Right lobe of liver (tissue), 6 donors: ENCODE measurements around the gene SGSM2. TPM values are rescaled to one million over a fixed set of nuclear protein-coding genes. Genes with fewer than 3 reads are reported as not detected.
A peak's percentile ranks its signal among the peaks of the same experiment; 100 is the strongest.

ENCODE experiments used
- ATAC-seq, 4 donors: fragments of 200-7000 bp; cut with Tn5 transposase; one replicate each; pipeline ENCODE4 v1.9.1; 2020; ENCODE audit warnings: mild to moderate bottlenecking in 4 of 4, moderate library complexity in 4 of 4
- DNase-seq, 3 donors: peaks; one replicate each; pipeline ENCODE4 v3.0.0-alpha.2; 2020
- H3K27ac ChIP-seq, 3 donors: fragments of 200-600 bp; one replicate each; pipeline ENCODE4 v1.8.0; 2022
- H3K27me3 ChIP-seq, 2 donors: fragments of 200-600 bp; one replicate each; pipeline ENCODE4 v1.8.0; 2022
- H3K36me3 ChIP-seq, 4 donors: fragments of 200-600 bp; sonication (generic) in 1 of 4; one replicate each; pipeline versions ENCODE4 v1.5.1 to v1.8.0; 2017 to 2022; ENCODE audit warnings: control low read depth in 1 of 4
- H3K4me1 ChIP-seq, 4 donors: fragments of 200-600 bp; sonication (generic) in 1 of 4; one replicate each; pipeline versions ENCODE4 v1.5.1 to v1.8.0; 2017 to 2022; ENCODE audit warnings: control low read depth in 1 of 4
- H3K4me3 ChIP-seq, 3 donors: fragments of 200-600 bp; one replicate each; pipeline ENCODE4 v1.8.0; 2022
- H3K9me3 ChIP-seq, 4 donors: fragments of 200-600 bp; sonication (generic) in 1 of 4; one replicate each; pipeline versions ENCODE4 v1.5.1 to v1.8.0; 2017 to 2022; ENCODE audit warnings: control low read depth in 1 of 4
- CTCF ChIP-seq, 4 donors: fragments of 200-600 bp in 3 of 4; fragments of 450-650 bp in 1 of 4; IDR thresholded peaks; one replicate each; pipeline versions ENCODE4 v1.5.1 to v1.8.0; 2016 to 2022; ENCODE audit warnings: antibody characterized with exemption in 4 of 4, mild to moderate bottlenecking in 2 of 4
- POLR2A ChIP-seq: fragments of 450-650 bp; IDR thresholded peaks from one replicate; pipeline ENCODE4 v1.6.1; 2017; ENCODE audit warnings: antibody characterized with exemption, mild to moderate bottlenecking
- WGBS: methylation state at CpG from one replicate; pipeline ENCODE4 v1.1.6; 2018; ENCODE audit warnings: low coverage, low lambda C conversion rate; ENCODE audit not compliant: insufficient coverage; ENCODE audit errors: missing lambda C conversion rate; 5-methylcytosine and 5-hydroxymethylcytosine counted together
- intact Hi-C, 2 donors: fragments of 100-400 bp; cut with DNase I; formaldehyde crosslinking; loops; one replicate each; pipeline versions ENCODE4 v1.11.2 to v1.14.1; 2022
- total RNA-seq, 6 experiments: library from RNA; depleted of rRNA in 2 of 6; stranded (reverse); fragments of >200 nt in 2 of 6; fragmentation: NEBNext Ultra II Directional in 3 of 6; extraction: Animal tissue kit (Norgen Biotek cat#: 25700) in 3 of 6; gene quantifications; one replicate each; pipeline versions ENCODE4 v1.1.0 to v1.2.4, GENCODE V29; 2016 to 2023
- donor health status: DM: no; HTN: yes; CAD: no.
- donor health status: DM: no; HTN: no; CAD: no.
- donor health status: DM: no; HTN: no; CAD: no.
- donor health status: DM: no; HTN: yes; CAD: no.
- donor health status: DM: no; HTN: yes; CAD: no.

Gene SGSM2
- total RNA-seq, 6 experiments from 2014 or later = 6.0 to 17.2 (median 13.2) TPM

- Histone ChIP-seq H3K4me3 (no peak overlapping the region), H3K36me3 (peaks cover 0 to 19% (median 5%) of the 10 kb centered on the region in 4 donors), H3K9me3 (no peaks in the 10 kb centered on the region), H3K4me1 (no peaks in the 10 kb centered on the region), H3K27ac (no peak overlapping the region), H3K27me3 (no peaks in the 10 kb centered on the region)
- no peak for ATAC-seq
- no peak for DNase-seq
- 88% methylated on average over 11 of the region's 12 CpGs for WGBS
- intact Hi-C loops = no loop called here
- TF ChIP-seq CTCF (IDR thresholded peaks at IDR 0.05) (no peak), POLR2A (no peak)
Observed at GRCh38 chr17:2420176-2420575, 82.9 kb downstream of the SGSM2 start.

GRCh38 chr17:2421315-2422147, 84.2 kb downstream of the SGSM2 start:
- H3K9me3 ChIP-seq = no peaks in the 10 kb centered on the region
- no peaks in the 10 kb centered on the region for H3K4me1 ChIP-seq
- no peaks in the 10 kb centered on the region for H3K27me3 ChIP-seq
- 83% methylated on average over 25 of the region's 27 CpGs for WGBS
- peak in 1 of 4 donors; percentile 15 for ATAC-seq
- H3K4me3 ChIP-seq = no peak overlapping the region
- H3K27ac ChIP-seq = no peak overlapping the region
- H3K36me3 ChIP-seq = peaks cover 0 to 19% (median 5%) of the 10 kb centered on the region in 4 donors
- DNase-seq = no peak
- TF ChIP-seq POLR2A (no peak), CTCF (IDR thresholded peaks at IDR 0.05) (peak in 1 of 4 donors; percentile 4)
- intact Hi-C loops = no loop called here

GRCh38 chr17:2423271-2423670, 86.0 kb downstream of the SGSM2 start:
- TF ChIP-seq POLR2A (no peak), CTCF (IDR thresholded peaks at IDR 0.05) (no peak)
- H3K4me1 ChIP-seq = no peaks in the 10 kb centered on the region
- H3K9me3 ChIP-seq = no peaks in the 10 kb centered on the region
- ATAC-seq (no peak), DNase-seq (no peak)
- intact Hi-C loops = no loop called here
- H3K4me3 ChIP-seq = no peak overlapping the region
- peaks cover 0 to 19% (median 5%) of the 10 kb centered on the region in 4 donors for H3K36me3 ChIP-seq
- 67% methylated on average over 5 of the region's 6 CpGs for WGBS
- no peaks in the 10 kb centered on the region for H3K27me3 ChIP-seq
- no peak overlapping the region for H3K27ac ChIP-seq

- Histone ChIP-seq H3K27me3 (no peaks in the 10 kb centered on the region), H3K4me1 (no peaks in the 10 kb centered on the region), H3K27ac (no peak overlapping the region), H3K36me3 (no peaks in the 10 kb centered on the region), H3K9me3 (no peaks in the 10 kb centered on the region), H3K4me3 (no peak overlapping the region)
- no peak for DNase-seq
- intact Hi-C loops = no loop called here
- no peak for ATAC-seq
- TF ChIP-seq POLR2A = no peak
- TF ChIP-seq CTCF (IDR thresholded peaks at IDR 0.05) = no peak
- 41% methylated on average over 2 of the region's 2 CpGs for whole genome bisulfite sequencing
Observed at GRCh38 chr17:2427215-2427614, 89.9 kb downstream of the SGSM2 start.
